Amniotic epithelial cell (primary cell): ENCODE results near the gene EPHA1.

Experiments
- DNase-seq: peaks from one replicate; pipeline ENCODE4 v3.0.0-alpha.2; 2010; ENCODE audit warnings: low read depth

Gene EPHA1

GRCh38 chr7:143408686-143409561 lies at the start of gene EPHA1:
Gene EPHA1 (minus strand): TSS chr7:143408856. CDS start chr7:143408805, 51 bp downstream.
- DNase-seq, result no peak

- no peak for DNase-seq
These were observed 49.6 kb upstream of the EPHA1 start for GRCh38 chr7:143458263-143458662.

GRCh38 chr7:143456992-143457793 lies 48.5 kb upstream of the EPHA1 start:
- no peak for DNase-seq

- peak; percentile 31 for DNase-seq
These were observed 47.3 kb upstream of the EPHA1 start for GRCh38 chr7:143455942-143456341.

- no peak for DNase-seq
These were observed 46.8 kb upstream of the EPHA1 start for GRCh38 chr7:143455491-143455890.

- no peak for DNase-seq
These were observed 45.5 kb upstream of the EPHA1 start for GRCh38 chr7:143454091-143454680.

- DNase-seq, result no peak
These were observed 43.8 kb upstream of the EPHA1 start for GRCh38 chr7:143452495-143452894.

- DNase-seq, result no peak
These were observed 43.1 kb upstream of the EPHA1 start for GRCh38 chr7:143451746-143452145.

- DNase-seq, result no peak
These were observed 42.5 kb upstream of the EPHA1 start for GRCh38 chr7:143451122-143451521.

- no peak for DNase-seq
These were observed 41.1 kb upstream of the EPHA1 start for GRCh38 chr7:143449793-143450192.

GRCh38 chr7:143448429-143448828 lies 39.8 kb upstream of the EPHA1 start:
- no peak for DNase-seq

- DNase-seq, result no peak
These were observed 38.8 kb upstream of the EPHA1 start for GRCh38 chr7:143447466-143447865.

GRCh38 chr7:143444785-143445184 lies 36.1 kb upstream of the EPHA1 start:
- no peak for DNase-seq

- no peak for DNase-seq
These were observed 35.6 kb upstream of the EPHA1 start for GRCh38 chr7:143444063-143444782.

- DNase-seq, result no peak
These were observed 34.5 kb upstream of the EPHA1 start, which contains the start of gene TAS2R60 for GRCh38 chr7:143443153-143443552. Gene TAS2R60 (plus strand): TSS chr7:143443453. CDS start chr7:143443453, 0 bp downstream.

GRCh38 chr7:143439866-143440265 lies 31.2 kb upstream of the EPHA1 start:
- no peak for DNase-seq

- DNase-seq, result no peak
These were observed 28.9 kb upstream of the EPHA1 start for GRCh38 chr7:143437578-143437977.

GRCh38 chr7:143436325-143436946 lies 27.8 kb upstream of the EPHA1 start:
- no peak for DNase-seq

- DNase-seq, result no peak
These were observed 26.6 kb upstream of the EPHA1 start for GRCh38 chr7:143435266-143435665.

GRCh38 chr7:143434660-143435059 lies 26.0 kb upstream of the EPHA1 start:
- DNase-seq, result no peak

GRCh38 chr7:143433759-143434158 lies 25.1 kb upstream of the EPHA1 start:
- DNase-seq, result no peak
